ENCODE results near the gene DHFR2. TPM values are rescaled to one million over a fixed set of nuclear protein-coding genes. Genes with fewer than 3 reads are reported as not detected.
"Not testable (repeated sequence)": the region's sequence is repeated elsewhere in the genome, so short reads cannot be mapped to it uniquely, and the experiment has no call there.

The DHFR2 gene
- total and polyA plus RNA-seq, 2 donors (not counting 1 experiment from before 2014, with no cell fraction given), result 0.91 to 8.1 TPM

DNA sequence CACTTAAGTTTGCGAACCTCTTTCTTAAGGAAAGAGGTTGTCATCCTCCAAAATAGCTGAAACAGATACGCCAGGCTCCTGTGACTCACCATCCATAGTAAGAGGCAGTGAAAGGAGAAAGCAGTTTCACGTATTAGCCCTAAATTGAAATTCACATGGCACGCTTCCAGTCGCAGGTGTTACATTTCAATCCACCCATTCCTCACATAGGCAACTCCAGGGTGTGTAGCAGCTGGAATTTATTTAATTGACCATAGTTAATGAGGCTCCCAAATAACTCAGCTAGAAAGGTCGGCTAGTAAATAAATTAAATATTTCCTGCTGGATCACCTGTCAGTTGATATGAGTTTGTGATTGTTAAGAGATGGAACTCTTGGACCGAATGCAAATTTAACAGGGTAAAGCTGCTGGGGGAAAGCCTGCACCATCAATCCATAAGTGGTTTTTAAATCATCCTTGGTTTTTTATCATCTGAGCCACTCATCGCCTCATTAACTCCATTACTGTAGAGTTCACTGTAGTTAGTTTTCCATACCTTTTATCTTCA is 19.7 kb upstream of the DHFR2 start:
- CTCF ChIA-PET, result interaction anchor here (0.8 to 1.7 kb wide), 2 partner anchors 13 to 78 kb away, joined by 3 to 6 read pairs; no protein-coding TSS in a partner anchor
- Histone ChIP-seq H3K9me3 (ENCODE audit: control extremely low read depth in 1 of 3, control insufficient read depth in 2 of 3, insufficient read depth in 1 of 3, low read length in 2 of 3) (no peaks in the 10 kb centered on the region), H3K36me3 (replicated peaks in 1 of 2; ENCODE audit: control extremely low read depth in 1 of 2, control insufficient read depth in 1 of 2, extremely low read depth in 1 of 2, insufficient read depth in 2 of 2, low read length in 1 of 2) (peaks cover 4 to 13% of the 10 kb centered on the region in 2 experiments), H3K4me1 (ENCODE audit: control insufficient read depth in 2 of 2, insufficient read depth in 2 of 2, low read length in 2 of 2) (peaks cover 7 to 12% of the 10 kb centered on the region in 2 donors), H3K79me2 (ENCODE audit: control insufficient read depth, insufficient read depth, low read length) (peaks cover 14% of the 10 kb centered on the region), H4K20me1 (ENCODE audit: control insufficient read depth, insufficient read depth, low read length, poor library complexity, severe bottlenecking) (no peaks in the 10 kb centered on the region), H3K9ac (ENCODE audit: low read length) (no peak overlapping the region), H3K27me3 (replicated peaks in 1 of 4; ENCODE audit: control extremely low read depth in 1 of 4, control insufficient read depth in 3 of 4, insufficient read depth in 4 of 4, low read length in 3 of 4) (no peaks in the 10 kb centered on the region), H2AFZ (ENCODE audit: insufficient read depth, low read depth, low read length, poor library complexity, severe bottlenecking) (no peak overlapping the region), H3K4me3 (ENCODE audit: control extremely low read depth in 1 of 5, extremely low read depth in 1 of 5, insufficient read depth in 1 of 5, low read depth in 2 of 5, low read length in 4 of 5) (no peak overlapping the region), H3K27ac (ENCODE audit: low read length in 2 of 2) (no peak overlapping the region), H3K4me2 (replicated peaks; ENCODE audit: low read depth, low read length, poor library complexity, severe bottlenecking) (no peak overlapping the region)
- DNase-seq (no peak), ATAC-seq (ENCODE audit: low read depth) (no peak)
- intact Hi-C loops (cut with micrococcal nuclease), result no loop called here
- WGBS (ENCODE audit: insufficient coverage), result no CpG with 5 or more reads among the region's 8 CpGs
- TF ChIP-seq EZH2 (IDR thresholded peaks at IDR 0.05; ENCODE audit: borderline replicate concordance, insufficient read depth, low read depth, low read length, poor library complexity, severe bottlenecking), result no peak
- TF ChIP-seq, protein P1, sequence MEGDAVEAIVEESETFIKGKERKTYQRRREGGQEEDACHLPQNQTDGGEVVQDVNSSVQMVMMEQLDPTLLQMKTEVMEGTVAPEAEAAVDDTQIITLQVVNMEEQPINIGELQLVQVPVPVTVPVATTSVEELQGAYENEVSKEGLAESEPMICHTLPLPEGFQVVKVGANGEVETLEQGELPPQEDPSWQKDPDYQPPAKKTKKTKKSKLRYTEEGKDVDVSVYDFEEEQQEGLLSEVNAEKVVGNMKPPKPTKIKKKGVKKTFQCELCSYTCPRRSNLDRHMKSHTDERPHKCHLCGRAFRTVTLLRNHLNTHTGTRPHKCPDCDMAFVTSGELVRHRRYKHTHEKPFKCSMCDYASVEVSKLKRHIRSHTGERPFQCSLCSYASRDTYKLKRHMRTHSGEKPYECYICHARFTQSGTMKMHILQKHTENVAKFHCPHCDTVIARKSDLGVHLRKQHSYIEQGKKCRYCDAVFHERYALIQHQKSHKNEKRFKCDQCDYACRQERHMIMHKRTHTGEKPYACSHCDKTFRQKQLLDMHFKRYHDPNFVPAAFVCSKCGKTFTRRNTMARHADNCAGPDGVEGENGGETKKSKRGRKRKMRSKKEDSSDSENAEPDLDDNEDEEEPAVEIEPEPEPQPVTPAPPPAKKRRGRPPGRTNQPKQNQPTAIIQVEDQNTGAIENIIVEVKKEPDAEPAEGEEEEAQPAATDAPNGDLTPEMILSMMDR (IDR thresholded peaks at IDR 0.05), result no peak
- Mint-ChIP-seq H3K27ac (no peak overlapping the region), H3K4me1 (peaks cover 42% of the 10 kb centered on the region), H3K9me3 (ENCODE audit: insufficient read depth) (no peaks in the 10 kb centered on the region), H3K4me3 (no peak overlapping the region), H3K27me3 (no peaks in the 10 kb centered on the region)
- POLR2A ChIA-PET, result no interaction called here

DNA sequence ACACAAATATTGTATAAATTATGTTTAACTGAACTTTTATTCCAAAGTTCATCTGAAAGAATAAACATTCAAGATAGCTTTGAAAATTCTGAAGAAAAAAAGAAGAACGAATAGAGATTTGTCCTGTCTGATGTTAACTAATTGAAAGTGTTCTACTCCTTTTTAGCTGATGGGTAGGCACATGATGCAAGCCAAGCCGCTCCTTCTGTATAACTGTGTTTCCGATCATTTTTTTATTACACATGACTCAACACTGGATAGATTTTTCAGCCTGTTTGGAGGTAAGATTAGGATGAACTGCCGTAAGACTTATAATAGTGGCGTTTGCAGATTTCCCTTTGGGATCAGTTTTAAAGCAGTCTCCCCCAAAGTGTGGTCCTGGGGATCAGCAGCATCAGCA is 19.2 kb upstream of the DHFR2 start:
- peaks cover 20% of the 10 kb centered on the region for H3K79me2 ChIP-seq (ENCODE audit: control insufficient read depth, insufficient read depth, low read length)
- H3K9me3 ChIP-seq (ENCODE audit: control extremely low read depth in 1 of 3, control insufficient read depth in 2 of 3, insufficient read depth in 1 of 3, low read length in 2 of 3), result no peaks in the 10 kb centered on the region
- DNase-seq, result no peak
- H3K27me3 Mint-ChIP-seq, result no peaks in the 10 kb centered on the region
- H3K27ac ChIP-seq (ENCODE audit: low read length in 2 of 2), result no peak overlapping the region
- no peaks in the 10 kb centered on the region for H4K20me1 ChIP-seq (ENCODE audit: control insufficient read depth, insufficient read depth, low read length, poor library complexity, severe bottlenecking)
- H3K4me2 ChIP-seq (replicated peaks; ENCODE audit: low read depth, low read length, poor library complexity, severe bottlenecking), result no peak overlapping the region
- H3K36me3 ChIP-seq (replicated peaks in 1 of 2; ENCODE audit: control extremely low read depth in 1 of 2, control insufficient read depth in 1 of 2, extremely low read depth in 1 of 2, insufficient read depth in 2 of 2, low read length in 1 of 2), result peaks cover 7 to 16% of the 10 kb centered on the region in 2 experiments
- ATAC-seq (ENCODE audit: low read depth), result no peak
- H3K4me1 Mint-ChIP-seq, result peaks cover 43% of the 10 kb centered on the region
- WGBS (ENCODE audit: insufficient coverage), result 96% methylated on average over 3 of the region's 5 CpGs
- H3K27ac Mint-ChIP-seq, result no peak overlapping the region
- ChIA-PET POLR2A (no interaction called here), CTCF (interaction anchor here (0.8 to 1.7 kb wide), 2 partner anchors 12 to 77 kb away, joined by 3 to 6 read pairs; no protein-coding TSS in a partner anchor)
- peaks cover 7 to 12% of the 10 kb centered on the region in 2 donors for H3K4me1 ChIP-seq (ENCODE audit: control insufficient read depth in 2 of 2, insufficient read depth in 2 of 2, low read length in 2 of 2)
- H3K9ac ChIP-seq (ENCODE audit: low read length), result no peak overlapping the region
- TF ChIP-seq EZH2 (IDR thresholded peaks at IDR 0.05; ENCODE audit: borderline replicate concordance, insufficient read depth, low read depth, low read length, poor library complexity, severe bottlenecking), result no peak
- TF ChIP-seq, protein P1 (IDR thresholded peaks at IDR 0.05), result no peak
- no peaks in the 10 kb centered on the region for H3K27me3 ChIP-seq (replicated peaks in 1 of 4; ENCODE audit: control extremely low read depth in 1 of 4, control insufficient read depth in 3 of 4, insufficient read depth in 4 of 4, low read length in 3 of 4)
- no peaks in the 10 kb centered on the region for H3K9me3 Mint-ChIP-seq (ENCODE audit: insufficient read depth)
- intact Hi-C loops (cut with micrococcal nuclease), result no loop called here
- H2AFZ ChIP-seq (ENCODE audit: insufficient read depth, low read depth, low read length, poor library complexity, severe bottlenecking), result no peak overlapping the region
- H3K4me3 Mint-ChIP-seq, result no peak overlapping the region
- no peak overlapping the region for H3K4me3 ChIP-seq (ENCODE audit: control extremely low read depth in 1 of 5, extremely low read depth in 1 of 5, insufficient read depth in 1 of 5, low read depth in 2 of 5, low read length in 4 of 5)

DNA sequence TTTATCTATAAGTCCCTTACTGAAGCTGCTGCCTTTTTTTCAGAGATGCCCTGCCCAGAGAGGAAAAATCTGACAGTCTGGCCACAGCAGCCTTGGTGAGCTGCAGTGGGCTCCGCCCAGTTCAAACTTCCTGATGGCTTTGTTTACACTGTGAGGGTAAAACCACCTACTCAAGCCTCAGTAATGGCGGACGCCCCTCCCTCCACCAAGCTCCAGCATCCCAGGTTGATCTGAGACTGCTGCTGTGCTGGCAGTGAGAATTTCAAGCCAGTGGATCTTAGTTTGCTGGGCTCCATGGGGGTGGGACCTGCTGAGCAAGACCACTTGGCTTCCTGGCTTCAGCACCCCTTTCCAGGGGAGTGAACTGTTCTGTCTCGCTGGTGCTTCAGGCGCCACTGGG is 17.8 kb upstream of the DHFR2 start:
- H3K36me3 ChIP-seq (replicated peaks in 1 of 2; ENCODE audit: control extremely low read depth in 1 of 2, control insufficient read depth in 1 of 2, extremely low read depth in 1 of 2, insufficient read depth in 2 of 2, low read length in 1 of 2), result peaks cover 3 to 14% of the 10 kb centered on the region in 2 experiments
- H3K9me3 Mint-ChIP-seq (ENCODE audit: insufficient read depth); H3K9me3 ChIP-seq (ENCODE audit: control extremely low read depth in 1 of 3, control insufficient read depth in 2 of 3, insufficient read depth in 1 of 3, low read length in 2 of 3); H3K4me3 Mint-ChIP-seq; H4K20me1 ChIP-seq (ENCODE audit: control insufficient read depth, insufficient read depth, low read length, poor library complexity, severe bottlenecking); H3K27me3 Mint-ChIP-seq; H2AFZ ChIP-seq (ENCODE audit: insufficient read depth, low read depth, low read length, poor library complexity, severe bottlenecking); H3K27me3 ChIP-seq (replicated peaks in 1 of 4; ENCODE audit: control extremely low read depth in 1 of 4, control insufficient read depth in 3 of 4, insufficient read depth in 4 of 4, low read length in 3 of 4); DNase-seq; H3K4me3 ChIP-seq (ENCODE audit: control extremely low read depth in 1 of 5, extremely low read depth in 1 of 5, insufficient read depth in 1 of 5, low read depth in 2 of 5, low read length in 4 of 5); H3K9ac ChIP-seq (ENCODE audit: low read length); ATAC-seq (ENCODE audit: low read depth); POLR2A ChIA-PET; H3K27ac ChIP-seq (ENCODE audit: low read length in 2 of 2); H3K27ac Mint-ChIP-seq; intact Hi-C loops (cut with micrococcal nuclease); H3K4me2 ChIP-seq (replicated peaks; ENCODE audit: low read depth, low read length, poor library complexity, severe bottlenecking): not testable (repeated sequence)
- CTCF ChIA-PET, result interaction anchor here (1.3 to 2.7 kb wide), 2 partner anchors 11 to 77 kb away, joined by 5 to 9 read pairs; no protein-coding TSS in a partner anchor
- WGBS (ENCODE audit: insufficient coverage), result 93% methylated on average over 2 of the region's 5 CpGs
- peaks cover 7 to 12% of the 10 kb centered on the region in 2 donors for H3K4me1 ChIP-seq (ENCODE audit: control insufficient read depth in 2 of 2, insufficient read depth in 2 of 2, low read length in 2 of 2)
- peaks cover 32% of the 10 kb centered on the region for H3K79me2 ChIP-seq (ENCODE audit: control insufficient read depth, insufficient read depth, low read length)
- H3K4me1 Mint-ChIP-seq, result peaks cover 45% of the 10 kb centered on the region
